ENCODE data around the gene HIP1R.

Gene HIP1R

DNA sequence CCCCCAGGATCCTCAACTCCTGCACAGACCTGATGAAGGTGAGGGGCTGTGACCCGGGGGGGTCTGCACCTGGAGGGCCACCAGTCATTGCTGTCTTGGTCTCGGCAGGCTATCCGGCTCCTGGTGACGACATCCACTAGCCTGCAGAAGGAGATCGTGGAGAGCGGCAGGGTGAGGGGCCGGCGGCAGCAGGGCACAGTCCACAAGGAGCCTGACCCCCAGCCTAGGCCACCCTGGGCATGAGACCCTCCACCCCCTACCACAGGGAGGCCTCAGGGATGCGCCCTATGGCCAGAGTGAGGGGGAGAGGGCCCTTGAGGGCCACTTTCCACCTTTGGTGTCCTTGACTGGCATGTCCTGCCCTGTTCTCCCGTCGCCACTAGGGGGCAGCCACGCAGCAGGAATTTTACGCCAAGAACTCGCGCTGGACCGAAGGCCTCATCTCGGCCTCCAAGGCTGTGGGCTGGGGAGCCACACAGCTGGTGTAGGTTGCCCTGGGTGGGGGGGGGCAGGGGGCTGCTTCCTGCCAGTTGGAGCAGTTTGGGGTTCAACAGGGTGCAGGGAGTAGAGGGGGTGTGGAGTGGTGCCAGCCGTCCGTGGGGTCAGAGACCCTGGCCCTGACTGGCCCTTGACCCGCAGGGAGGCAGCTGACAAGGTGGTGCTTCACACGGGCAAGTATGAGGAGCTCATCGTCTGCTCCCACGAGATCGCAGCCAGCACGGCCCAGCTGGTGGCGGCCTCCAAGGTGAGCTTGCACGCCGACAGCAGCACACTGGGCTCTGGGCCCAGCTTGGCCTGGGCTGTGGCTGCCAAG lies 25.0 kb downstream of the HIP1R start (continued):
- TF ChIP-seq, protein P1, sequence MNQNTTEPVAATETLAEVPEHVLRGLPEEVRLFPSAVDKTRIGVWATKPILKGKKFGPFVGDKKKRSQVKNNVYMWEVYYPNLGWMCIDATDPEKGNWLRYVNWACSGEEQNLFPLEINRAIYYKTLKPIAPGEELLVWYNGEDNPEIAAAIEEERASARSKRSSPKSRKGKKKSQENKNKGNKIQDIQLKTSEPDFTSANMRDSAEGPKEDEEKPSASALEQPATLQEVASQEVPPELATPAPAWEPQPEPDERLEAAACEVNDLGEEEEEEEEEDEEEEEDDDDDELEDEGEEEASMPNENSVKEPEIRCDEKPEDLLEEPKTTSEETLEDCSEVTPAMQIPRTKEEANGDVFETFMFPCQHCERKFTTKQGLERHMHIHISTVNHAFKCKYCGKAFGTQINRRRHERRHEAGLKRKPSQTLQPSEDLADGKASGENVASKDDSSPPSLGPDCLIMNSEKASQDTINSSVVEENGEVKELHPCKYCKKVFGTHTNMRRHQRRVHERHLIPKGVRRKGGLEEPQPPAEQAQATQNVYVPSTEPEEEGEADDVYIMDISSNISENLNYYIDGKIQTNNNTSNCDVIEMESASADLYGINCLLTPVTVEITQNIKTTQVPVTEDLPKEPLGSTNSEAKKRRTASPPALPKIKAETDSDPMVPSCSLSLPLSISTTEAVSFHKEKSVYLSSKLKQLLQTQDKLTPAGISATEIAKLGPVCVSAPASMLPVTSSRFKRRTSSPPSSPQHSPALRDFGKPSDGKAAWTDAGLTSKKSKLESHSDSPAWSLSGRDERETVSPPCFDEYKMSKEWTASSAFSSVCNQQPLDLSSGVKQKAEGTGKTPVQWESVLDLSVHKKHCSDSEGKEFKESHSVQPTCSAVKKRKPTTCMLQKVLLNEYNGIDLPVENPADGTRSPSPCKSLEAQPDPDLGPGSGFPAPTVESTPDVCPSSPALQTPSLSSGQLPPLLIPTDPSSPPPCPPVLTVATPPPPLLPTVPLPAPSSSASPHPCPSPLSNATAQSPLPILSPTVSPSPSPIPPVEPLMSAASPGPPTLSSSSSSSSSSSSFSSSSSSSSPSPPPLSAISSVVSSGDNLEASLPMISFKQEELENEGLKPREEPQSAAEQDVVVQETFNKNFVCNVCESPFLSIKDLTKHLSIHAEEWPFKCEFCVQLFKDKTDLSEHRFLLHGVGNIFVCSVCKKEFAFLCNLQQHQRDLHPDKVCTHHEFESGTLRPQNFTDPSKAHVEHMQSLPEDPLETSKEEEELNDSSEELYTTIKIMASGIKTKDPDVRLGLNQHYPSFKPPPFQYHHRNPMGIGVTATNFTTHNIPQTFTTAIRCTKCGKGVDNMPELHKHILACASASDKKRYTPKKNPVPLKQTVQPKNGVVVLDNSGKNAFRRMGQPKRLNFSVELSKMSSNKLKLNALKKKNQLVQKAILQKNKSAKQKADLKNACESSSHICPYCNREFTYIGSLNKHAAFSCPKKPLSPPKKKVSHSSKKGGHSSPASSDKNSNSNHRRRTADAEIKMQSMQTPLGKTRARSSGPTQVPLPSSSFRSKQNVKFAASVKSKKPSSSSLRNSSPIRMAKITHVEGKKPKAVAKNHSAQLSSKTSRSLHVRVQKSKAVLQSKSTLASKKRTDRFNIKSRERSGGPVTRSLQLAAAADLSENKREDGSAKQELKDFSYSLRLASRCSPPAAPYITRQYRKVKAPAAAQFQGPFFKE (tag by site-specific recombination; IDR thresholded peaks at IDR 0.05; ENCODE audit: borderline replicate concordance): no peak
- TF ChIP-seq ZNF311 (tag by site-specific recombination; IDR thresholded peaks at IDR 0.05; ENCODE audit: borderline replicate concordance): no peak
- TF ChIP-seq TCF7L2 (IDR thresholded peaks at IDR 0.05; ENCODE audit: borderline replicate concordance, low read depth, low read length): no peak
- TF ChIP-seq KLF1 (tag by site-specific recombination; IDR thresholded peaks at IDR 0.05): no peak
- TF ChIP-seq, protein P2, sequence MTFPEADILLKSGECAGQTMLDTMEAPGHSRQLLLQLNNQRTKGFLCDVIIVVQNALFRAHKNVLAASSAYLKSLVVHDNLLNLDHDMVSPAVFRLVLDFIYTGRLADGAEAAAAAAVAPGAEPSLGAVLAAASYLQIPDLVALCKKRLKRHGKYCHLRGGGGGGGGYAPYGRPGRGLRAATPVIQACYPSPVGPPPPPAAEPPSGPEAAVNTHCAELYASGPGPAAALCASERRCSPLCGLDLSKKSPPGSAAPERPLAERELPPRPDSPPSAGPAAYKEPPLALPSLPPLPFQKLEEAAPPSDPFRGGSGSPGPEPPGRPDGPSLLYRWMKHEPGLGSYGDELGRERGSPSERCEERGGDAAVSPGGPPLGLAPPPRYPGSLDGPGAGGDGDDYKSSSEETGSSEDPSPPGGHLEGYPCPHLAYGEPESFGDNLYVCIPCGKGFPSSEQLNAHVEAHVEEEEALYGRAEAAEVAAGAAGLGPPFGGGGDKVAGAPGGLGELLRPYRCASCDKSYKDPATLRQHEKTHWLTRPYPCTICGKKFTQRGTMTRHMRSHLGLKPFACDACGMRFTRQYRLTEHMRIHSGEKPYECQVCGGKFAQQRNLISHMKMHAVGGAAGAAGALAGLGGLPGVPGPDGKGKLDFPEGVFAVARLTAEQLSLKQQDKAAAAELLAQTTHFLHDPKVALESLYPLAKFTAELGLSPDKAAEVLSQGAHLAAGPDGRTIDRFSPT (tag by site-specific recombination; IDR thresholded peaks at IDR 0.05): peak; percentile 73; the same call in 1 of the 2 replicates
- no peak for TF ChIP-seq ZNF138 (tag by site-specific recombination; IDR thresholded peaks at IDR 0.05; ENCODE audit: borderline replicate concordance)
- TF ChIP-seq BCL11B (tag by site-specific recombination; IDR thresholded peaks at IDR 0.05; ENCODE audit: low read depth): peak; percentile 78; the same call in 1 of the 2 replicates
- no peak for TF ChIP-seq GLI2 (tag by site-specific recombination; IDR thresholded peaks at IDR 0.05; ENCODE audit: borderline replicate concordance, low read depth)
- no peak for TF ChIP-seq ZNF391 (tag by site-specific recombination; IDR thresholded peaks at IDR 0.05; ENCODE audit: borderline replicate concordance, low read depth)
- TF ChIP-seq ZFP69B (tag by site-specific recombination; IDR thresholded peaks at IDR 0.05): no peak
- TF ChIP-seq, protein P3, sequence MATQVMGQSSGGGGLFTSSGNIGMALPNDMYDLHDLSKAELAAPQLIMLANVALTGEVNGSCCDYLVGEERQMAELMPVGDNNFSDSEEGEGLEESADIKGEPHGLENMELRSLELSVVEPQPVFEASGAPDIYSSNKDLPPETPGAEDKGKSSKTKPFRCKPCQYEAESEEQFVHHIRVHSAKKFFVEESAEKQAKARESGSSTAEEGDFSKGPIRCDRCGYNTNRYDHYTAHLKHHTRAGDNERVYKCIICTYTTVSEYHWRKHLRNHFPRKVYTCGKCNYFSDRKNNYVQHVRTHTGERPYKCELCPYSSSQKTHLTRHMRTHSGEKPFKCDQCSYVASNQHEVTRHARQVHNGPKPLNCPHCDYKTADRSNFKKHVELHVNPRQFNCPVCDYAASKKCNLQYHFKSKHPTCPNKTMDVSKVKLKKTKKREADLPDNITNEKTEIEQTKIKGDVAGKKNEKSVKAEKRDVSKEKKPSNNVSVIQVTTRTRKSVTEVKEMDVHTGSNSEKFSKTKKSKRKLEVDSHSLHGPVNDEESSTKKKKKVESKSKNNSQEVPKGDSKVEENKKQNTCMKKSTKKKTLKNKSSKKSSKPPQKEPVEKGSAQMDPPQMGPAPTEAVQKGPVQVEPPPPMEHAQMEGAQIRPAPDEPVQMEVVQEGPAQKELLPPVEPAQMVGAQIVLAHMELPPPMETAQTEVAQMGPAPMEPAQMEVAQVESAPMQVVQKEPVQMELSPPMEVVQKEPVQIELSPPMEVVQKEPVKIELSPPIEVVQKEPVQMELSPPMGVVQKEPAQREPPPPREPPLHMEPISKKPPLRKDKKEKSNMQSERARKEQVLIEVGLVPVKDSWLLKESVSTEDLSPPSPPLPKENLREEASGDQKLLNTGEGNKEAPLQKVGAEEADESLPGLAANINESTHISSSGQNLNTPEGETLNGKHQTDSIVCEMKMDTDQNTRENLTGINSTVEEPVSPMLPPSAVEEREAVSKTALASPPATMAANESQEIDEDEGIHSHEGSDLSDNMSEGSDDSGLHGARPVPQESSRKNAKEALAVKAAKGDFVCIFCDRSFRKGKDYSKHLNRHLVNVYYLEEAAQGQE (tag by site-specific recombination; IDR thresholded peaks at IDR 0.05): 0 out of 2 replicates have a peak, but pooled peaks have one; percentile 20
- TF ChIP-seq OSR2 (tag by site-specific recombination; IDR thresholded peaks at IDR 0.05): no peak
- TF ChIP-seq ZNF664 (tag by site-specific recombination; IDR thresholded peaks at IDR 0.05): no peak
- TF ChIP-seq ZNF433 (tag by site-specific recombination; IDR thresholded peaks at IDR 0.05; ENCODE audit: low read depth): no peak
- TF ChIP-seq, protein P4, sequence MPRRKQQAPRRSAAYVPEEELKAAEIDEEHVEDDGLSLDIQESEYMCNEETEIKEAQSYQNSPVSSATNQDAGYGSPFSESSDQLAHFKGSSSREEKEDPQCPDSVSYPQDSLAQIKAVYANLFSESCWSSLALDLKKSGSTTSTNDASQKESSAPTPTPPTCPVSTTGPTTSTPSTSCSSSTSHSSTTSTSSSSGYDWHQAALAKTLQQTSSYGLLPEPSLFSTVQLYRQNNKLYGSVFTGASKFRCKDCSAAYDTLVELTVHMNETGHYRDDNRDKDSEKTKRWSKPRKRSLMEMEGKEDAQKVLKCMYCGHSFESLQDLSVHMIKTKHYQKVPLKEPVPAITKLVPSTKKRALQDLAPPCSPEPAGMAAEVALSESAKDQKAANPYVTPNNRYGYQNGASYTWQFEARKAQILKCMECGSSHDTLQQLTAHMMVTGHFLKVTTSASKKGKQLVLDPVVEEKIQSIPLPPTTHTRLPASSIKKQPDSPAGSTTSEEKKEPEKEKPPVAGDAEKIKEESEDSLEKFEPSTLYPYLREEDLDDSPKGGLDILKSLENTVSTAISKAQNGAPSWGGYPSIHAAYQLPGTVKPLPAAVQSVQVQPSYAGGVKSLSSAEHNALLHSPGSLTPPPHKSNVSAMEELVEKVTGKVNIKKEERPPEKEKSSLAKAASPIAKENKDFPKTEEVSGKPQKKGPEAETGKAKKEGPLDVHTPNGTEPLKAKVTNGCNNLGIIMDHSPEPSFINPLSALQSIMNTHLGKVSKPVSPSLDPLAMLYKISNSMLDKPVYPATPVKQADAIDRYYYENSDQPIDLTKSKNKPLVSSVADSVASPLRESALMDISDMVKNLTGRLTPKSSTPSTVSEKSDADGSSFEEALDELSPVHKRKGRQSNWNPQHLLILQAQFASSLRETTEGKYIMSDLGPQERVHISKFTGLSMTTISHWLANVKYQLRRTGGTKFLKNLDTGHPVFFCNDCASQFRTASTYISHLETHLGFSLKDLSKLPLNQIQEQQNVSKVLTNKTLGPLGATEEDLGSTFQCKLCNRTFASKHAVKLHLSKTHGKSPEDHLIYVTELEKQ (tag by site-specific recombination; IDR thresholded peaks at IDR 0.05; ENCODE audit: borderline replicate concordance): no peak
- TF ChIP-seq, protein P5, sequence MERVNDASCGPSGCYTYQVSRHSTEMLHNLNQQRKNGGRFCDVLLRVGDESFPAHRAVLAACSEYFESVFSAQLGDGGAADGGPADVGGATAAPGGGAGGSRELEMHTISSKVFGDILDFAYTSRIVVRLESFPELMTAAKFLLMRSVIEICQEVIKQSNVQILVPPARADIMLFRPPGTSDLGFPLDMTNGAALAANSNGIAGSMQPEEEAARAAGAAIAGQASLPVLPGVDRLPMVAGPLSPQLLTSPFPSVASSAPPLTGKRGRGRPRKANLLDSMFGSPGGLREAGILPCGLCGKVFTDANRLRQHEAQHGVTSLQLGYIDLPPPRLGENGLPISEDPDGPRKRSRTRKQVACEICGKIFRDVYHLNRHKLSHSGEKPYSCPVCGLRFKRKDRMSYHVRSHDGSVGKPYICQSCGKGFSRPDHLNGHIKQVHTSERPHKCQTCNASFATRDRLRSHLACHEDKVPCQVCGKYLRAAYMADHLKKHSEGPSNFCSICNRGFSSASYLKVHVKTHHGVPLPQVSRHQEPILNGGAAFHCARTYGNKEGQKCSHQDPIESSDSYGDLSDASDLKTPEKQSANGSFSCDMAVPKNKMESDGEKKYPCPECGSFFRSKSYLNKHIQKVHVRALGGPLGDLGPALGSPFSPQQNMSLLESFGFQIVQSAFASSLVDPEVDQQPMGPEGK (tag by site-specific recombination; IDR thresholded peaks at IDR 0.05): peak; percentile 77
- no peak for TF ChIP-seq ZNF366 (tag by site-specific recombination; conservative IDR thresholded peaks at IDR 0.05)
- no peak for TF ChIP-seq ZBTB1 (tag by site-specific recombination; IDR thresholded peaks at IDR 0.05)
- no peak for TF ChIP-seq ZBTB48 (tag by site-specific recombination; IDR thresholded peaks at IDR 0.05)
- TF ChIP-seq ZNF266 (tag by site-specific recombination; IDR thresholded peaks at IDR 0.05; ENCODE audit: low read depth): no peak

Data from HEK293 (cell line).